ENCODE results near the gene SNTN. TPM values are rescaled to one million over a fixed set of nuclear protein-coding genes. Genes with fewer than 3 reads are reported as not detected.

Gene SNTN
- total RNA-seq: not detected

GRCh38 chr3:63652066-63652725 is at the start of gene SNTN:
SNTN (plus strand) TSS chr3:63652675; CDS start chr3:63652688, 13 bp downstream.
- H3K27me3 ChIP-seq: no peaks in the 10 kb centered on the region
- WGBS, 2 donors (ENCODE audit: low coverage in 1 of 2): 47 to 67% methylated on average over 4 to 5 of the region's 5 CpGs

GRCh38 chr3:63607716-63608115 is 44.8 kb upstream of the SNTN start:
- Histone ChIP-seq H3K4me1 (no peaks in the 10 kb centered on the region), H3K27me3 (no peaks in the 10 kb centered on the region), H3K9me3 (no peaks in the 10 kb centered on the region), H3K4me3 (no peak overlapping the region), H3K27ac (no peak overlapping the region), H3K36me3 (no peaks in the 10 kb centered on the region)
- no peak for ATAC-seq
- 67% methylated on average over 3 of the region's 3 CpGs for WGBS, 2 donors (ENCODE audit: low coverage in 1 of 2)
- TF ChIP-seq POLR2A (IDR thresholded peaks at IDR 0.05) (no peak), POLR2AphosphoS5 (IDR thresholded peaks at IDR 0.05) (no peak), CTCF (IDR thresholded peaks at IDR 0.05) (no peak), EP300 (IDR thresholded peaks at IDR 0.05) (no peak)

More at GRCh38 chr3:63652066-63652725, at the start of gene SNTN:
- Histone ChIP-seq H3K9me3 (no peaks in the 10 kb centered on the region), H3K4me1 (no peaks in the 10 kb centered on the region), H3K27ac (no peak within 1 kb of the TSS), H3K4me3 (no peak within 1 kb of the TSS), H3K36me3 (no peaks in the 10 kb centered on the region)
- TF ChIP-seq CTCF (IDR thresholded peaks at IDR 0.05): no peak
- TF ChIP-seq POLR2A (IDR thresholded peaks at IDR 0.05): no peak
- no peak for TF ChIP-seq EP300 (IDR thresholded peaks at IDR 0.05)
- no peak for TF ChIP-seq POLR2AphosphoS5 (IDR thresholded peaks at IDR 0.05)
- ATAC-seq: no peak

DNA sequence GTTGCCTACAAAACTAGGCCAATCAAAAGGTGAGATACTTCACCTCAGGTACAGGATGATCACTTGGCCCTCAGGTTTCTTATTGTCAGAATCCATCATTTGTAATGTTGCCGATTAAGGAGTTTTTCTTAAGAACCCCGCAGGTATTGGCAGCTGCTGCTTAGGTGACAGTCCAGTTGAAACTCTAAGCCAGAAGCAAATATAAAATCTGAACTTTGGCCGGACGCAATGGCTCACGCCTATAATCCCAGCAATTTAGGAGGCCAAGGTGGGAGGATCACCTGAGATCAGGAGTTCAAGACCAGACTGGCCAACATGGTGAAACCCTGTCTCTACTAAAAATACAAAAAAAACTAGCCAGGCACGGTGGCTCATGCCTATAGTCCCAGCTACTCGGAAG is 43.1 kb upstream of the SNTN start:
- Histone ChIP-seq H3K9me3 (no peaks in the 10 kb centered on the region), H3K36me3 (no peaks in the 10 kb centered on the region), H3K27me3 (no peaks in the 10 kb centered on the region), H3K4me1 (no peaks in the 10 kb centered on the region), H3K4me3 (no peak overlapping the region), H3K27ac (no peak overlapping the region)
- WGBS, 2 donors (ENCODE audit: low coverage in 1 of 2): 84 to 94% methylated on average over 4 to 7 of the region's 7 CpGs
- TF ChIP-seq POLR2AphosphoS5 (IDR thresholded peaks at IDR 0.05) (no peak), CTCF (IDR thresholded peaks at IDR 0.05) (no peak), POLR2A (IDR thresholded peaks at IDR 0.05) (no peak), EP300 (IDR thresholded peaks at IDR 0.05) (no peak)
- ATAC-seq: no peak

DNA sequence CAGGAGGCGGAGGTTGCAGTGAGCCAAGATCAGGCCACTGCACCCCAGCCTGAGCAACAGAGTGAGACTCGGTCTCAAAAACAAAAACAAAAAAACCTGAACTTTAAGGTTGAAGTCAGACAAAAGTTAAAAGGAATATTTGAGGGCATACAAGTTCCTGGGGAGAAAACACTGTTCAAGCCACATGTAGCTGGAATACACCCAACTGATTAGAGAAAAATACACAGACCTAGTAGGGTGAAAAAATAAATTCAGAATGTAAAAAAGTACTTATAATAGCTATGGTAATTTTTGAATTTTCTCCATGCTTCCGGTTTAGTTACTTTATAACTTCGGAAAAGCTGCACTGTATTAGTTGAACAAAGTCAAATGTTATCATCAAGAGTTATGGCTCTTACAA is 42.6 kb upstream of the SNTN start:
- no peak for TF ChIP-seq CTCF (IDR thresholded peaks at IDR 0.05)
- no peak for TF ChIP-seq POLR2AphosphoS5 (IDR thresholded peaks at IDR 0.05)
- no peak for TF ChIP-seq EP300 (IDR thresholded peaks at IDR 0.05)
- Histone ChIP-seq H3K36me3 (no peaks in the 10 kb centered on the region), H3K4me1 (no peaks in the 10 kb centered on the region), H3K9me3 (no peaks in the 10 kb centered on the region), H3K27ac (no peak overlapping the region), H3K4me3 (no peak overlapping the region), H3K27me3 (no peaks in the 10 kb centered on the region)
- no peak for ATAC-seq
- WGBS, 2 donors (ENCODE audit: low coverage in 1 of 2): 71 to 88% methylated on average over 4 of the region's 4 CpGs

DNA sequence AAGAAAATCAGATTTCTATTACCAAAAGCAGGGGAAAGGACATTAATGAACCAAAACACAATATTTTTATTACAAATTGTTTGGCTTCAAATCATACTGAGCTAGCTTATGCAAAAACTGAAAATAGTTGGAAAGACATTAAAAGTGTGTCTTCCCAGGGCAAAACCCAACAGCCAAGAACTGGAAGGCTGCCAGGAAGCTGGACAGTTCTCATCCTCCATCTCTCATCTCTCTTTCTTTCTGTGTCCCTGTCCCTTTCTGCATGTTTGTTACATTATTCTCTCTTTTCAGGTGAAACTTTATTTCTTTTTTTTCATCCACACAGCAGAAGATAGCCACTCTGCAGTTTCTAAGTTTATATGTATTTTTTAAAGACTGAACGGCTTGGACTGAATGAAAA is 41.1 kb upstream of the SNTN start:
- Histone ChIP-seq H3K4me1 (no peaks in the 10 kb centered on the region), H3K36me3 (no peaks in the 10 kb centered on the region), H3K9me3 (no peaks in the 10 kb centered on the region), H3K27me3 (no peaks in the 10 kb centered on the region), H3K4me3 (no peak overlapping the region), H3K27ac (no peak overlapping the region)
- 80 to 100% methylated on average over 1 of the region's 1 CpG for WGBS, 2 donors (ENCODE audit: low coverage in 1 of 2)
- ATAC-seq: no peak
- TF ChIP-seq EP300 (IDR thresholded peaks at IDR 0.05): no peak
- TF ChIP-seq CTCF (IDR thresholded peaks at IDR 0.05): no peak
- TF ChIP-seq POLR2AphosphoS5 (IDR thresholded peaks at IDR 0.05): no peak
- TF ChIP-seq POLR2A (IDR thresholded peaks at IDR 0.05): no peak

All from gastroesophageal sphincter (tissue), 4 donors.